AG09309 (cell line): Measurements from ENCODE around the gene GALNT9.
A peak's percentile ranks its signal among the peaks of the same experiment; 100 is the strongest.
"Not testable (repeated sequence)": the region's sequence is repeated elsewhere in the genome, so short reads cannot be mapped to it uniquely, and the experiment has no call there.

Source experiments
- DNase-seq: peaks from one replicate; pipeline ENCODE4 v3.0.0-alpha.2; 2010; ENCODE audit warnings: low read depth
- H3K4me3 ChIP-seq: 2 replicates; pipeline ENCODE4 v1.5.1; 2011; ENCODE audit warnings: mild to moderate bottlenecking, low read depth, low read length, moderate library complexity; ENCODE audit not compliant: control insufficient read depth
- CTCF ChIP-seq: IDR thresholded peaks from 2 replicates; pipeline ENCODE4 v1.5.1; 2011; ENCODE audit warnings: mild to moderate bottlenecking, low read depth, low read length, inconsistent platforms; ENCODE audit not compliant: insufficient read depth, control insufficient read depth; ENCODE audit errors: missing control alignments

GALNT9 gene

GRCh38 chr12:132197581-132198354 lies 131.6 kb downstream of the GALNT9 start:
- no peak for TF ChIP-seq CTCF
- DNase-seq = no peak
- H3K4me3 ChIP-seq = no peak overlapping the region

GRCh38 chr12:132196873-132197390 lies 132.5 kb downstream of the GALNT9 start:
- no peak for DNase-seq
- no peak for TF ChIP-seq CTCF
- H3K4me3 ChIP-seq = no peak overlapping the region

GRCh38 chr12:132196038-132196872 lies 133.1 kb downstream of the GALNT9 start:
- H3K4me3 ChIP-seq = no peak overlapping the region
- DNase-seq = no peak
- no peak for TF ChIP-seq CTCF

- not testable (repeated sequence) for DNase-seq, H3K4me3 ChIP-seq
These were observed 134.1 kb downstream of the GALNT9 start for GRCh38 chr12:132195242-132195641.

GRCh38 chr12:132194556-132194955 lies 134.8 kb downstream of the GALNT9 start:
- TF ChIP-seq CTCF = no peak
- DNase-seq = no peak
- H3K4me3 ChIP-seq = no peak overlapping the region

- TF ChIP-seq CTCF = peak; percentile 11
- no peak overlapping the region for H3K4me3 ChIP-seq
- no peak for DNase-seq
These were observed 135.3 kb downstream of the GALNT9 start for GRCh38 chr12:132194056-132194455.

- no peak for DNase-seq
- TF ChIP-seq CTCF = no peak
- H3K4me3 ChIP-seq = no peak overlapping the region
These were observed 137.5 kb downstream of the GALNT9 start for GRCh38 chr12:132191715-132192553.
